HCT116 (cell line): ENCODE results near the gene IL9.

Experiments
- CBX3 ChIP-seq: IDR thresholded peaks from 2 replicates; pipeline ENCODE4 v1.6.1; 2012; ENCODE audit warnings: low read depth
- CTCF ChIP-seq, 3 experiments: fragments of 200-600 bp in 1 of 3; sonication (generic) in 1 of 3; IDR thresholded peaks in 2 of 3; conservative IDR thresholded peaks in 1 of 3; 2 replicates each; pipeline ENCODE4 v1.5.1; 2012 to 2017; ENCODE audit warnings: low read depth in 2 of 3, low read length in 2 of 3, antibody characterized with exemption in 1 of 3, borderline replicate concordance in 1 of 3, control low read depth in 1 of 3, mild to moderate bottlenecking in 1 of 3, mixed read lengths in 1 of 3, mixed run types in 1 of 3, moderate library complexity in 1 of 3; ENCODE audit not compliant: insufficient read depth in 1 of 3
- EGR1 ChIP-seq: IDR thresholded peaks from 2 replicates; pipeline ENCODE4 v1.6.1; 2012; ENCODE audit warnings: low read depth
- EZH2 ChIP-seq: fragments of 200-600 bp; sonication (generic); IDR thresholded peaks from 2 replicates; pipeline ENCODE4 v1.6.1; 2017; ENCODE audit warnings: antibody characterized with exemption, mixed run types
- EZH2phosphoT487 ChIP-seq: fragments of 200-600 bp; IDR thresholded peaks from 2 replicates; pipeline ENCODE4 v1.6.1; 2018; ENCODE audit warnings: antibody characterized with exemption, borderline replicate concordance
- JUND ChIP-seq: IDR thresholded peaks from 2 replicates; pipeline ENCODE4 v1.6.1; 2012
- POLR2AphosphoS5 ChIP-seq: IDR thresholded peaks from 2 replicates; pipeline ENCODE4 v1.6.1; 2011; ENCODE audit warnings: mild to moderate bottlenecking, low read depth, low read length, moderate library complexity
- ZFX ChIP-seq: fragments of 450-650 bp; IDR thresholded peaks from 2 replicates; pipeline ENCODE4 v1.6.1; 2017

- no peak for TF ChIP-seq CTCF (IDR thresholded peaks at IDR 0.05 in 2 of 3, conservative IDR thresholded peaks at IDR 0.05 in 1 of 3; ENCODE audit: borderline replicate concordance in 1 of 3, insufficient read depth in 1 of 3, low read depth in 2 of 3, low read length in 2 of 3)
- no peak for TF ChIP-seq EZH2
- no peak for TF ChIP-seq ZFX
- TF ChIP-seq POLR2AphosphoS5 = no peak
- TF ChIP-seq EZH2phosphoT487 = no peak
- TF ChIP-seq CBX3 = no peak
- no peak for TF ChIP-seq JUND
- TF ChIP-seq EGR1 = no peak
Measured at GRCh38 chr5:135885031-135885430, 10.6 kb downstream of the IL9 start.
